ENCODE results near the gene PI4KA.

DNA sequence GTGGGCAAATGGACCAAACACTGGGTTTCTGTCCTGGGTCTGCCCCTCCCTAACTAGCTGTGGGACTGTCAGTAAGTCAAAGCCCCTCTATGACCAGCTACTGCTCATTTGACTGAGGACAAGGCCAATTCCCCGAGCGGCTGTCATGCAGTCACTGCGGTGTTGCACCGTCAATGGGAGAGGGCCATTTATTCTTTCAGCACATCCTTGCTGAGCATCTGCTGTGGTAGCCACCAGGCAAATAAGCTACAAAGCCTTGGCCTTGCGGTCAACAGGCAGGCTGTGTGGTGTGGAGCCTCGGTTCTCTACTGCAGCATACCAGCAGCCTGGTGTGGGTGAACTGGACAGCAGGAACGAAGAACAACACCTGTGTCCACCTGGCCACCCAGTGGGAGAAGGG lies 110.5 kb downstream of the PI4KA start:
- TF ChIP-seq, protein P1, sequence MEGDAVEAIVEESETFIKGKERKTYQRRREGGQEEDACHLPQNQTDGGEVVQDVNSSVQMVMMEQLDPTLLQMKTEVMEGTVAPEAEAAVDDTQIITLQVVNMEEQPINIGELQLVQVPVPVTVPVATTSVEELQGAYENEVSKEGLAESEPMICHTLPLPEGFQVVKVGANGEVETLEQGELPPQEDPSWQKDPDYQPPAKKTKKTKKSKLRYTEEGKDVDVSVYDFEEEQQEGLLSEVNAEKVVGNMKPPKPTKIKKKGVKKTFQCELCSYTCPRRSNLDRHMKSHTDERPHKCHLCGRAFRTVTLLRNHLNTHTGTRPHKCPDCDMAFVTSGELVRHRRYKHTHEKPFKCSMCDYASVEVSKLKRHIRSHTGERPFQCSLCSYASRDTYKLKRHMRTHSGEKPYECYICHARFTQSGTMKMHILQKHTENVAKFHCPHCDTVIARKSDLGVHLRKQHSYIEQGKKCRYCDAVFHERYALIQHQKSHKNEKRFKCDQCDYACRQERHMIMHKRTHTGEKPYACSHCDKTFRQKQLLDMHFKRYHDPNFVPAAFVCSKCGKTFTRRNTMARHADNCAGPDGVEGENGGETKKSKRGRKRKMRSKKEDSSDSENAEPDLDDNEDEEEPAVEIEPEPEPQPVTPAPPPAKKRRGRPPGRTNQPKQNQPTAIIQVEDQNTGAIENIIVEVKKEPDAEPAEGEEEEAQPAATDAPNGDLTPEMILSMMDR (IDR thresholded peaks at IDR 0.05): no peak
- TF ChIP-seq POLR2A (IDR thresholded peaks at IDR 0.05): no peak
- TF ChIP-seq POLR2AphosphoS5 (IDR thresholded peaks at IDR 0.05): no peak

Measured in breast epithelium (tissue), 3 donors.